ENCODE measurements around the gene SPINK8. TPM values are rescaled to one million over a fixed set of nuclear protein-coding genes. Genes with fewer than 3 reads are reported as not detected.

Gene SPINK8
- total RNA-seq, 2 donors from 2014 or later, result not detected

DNA sequence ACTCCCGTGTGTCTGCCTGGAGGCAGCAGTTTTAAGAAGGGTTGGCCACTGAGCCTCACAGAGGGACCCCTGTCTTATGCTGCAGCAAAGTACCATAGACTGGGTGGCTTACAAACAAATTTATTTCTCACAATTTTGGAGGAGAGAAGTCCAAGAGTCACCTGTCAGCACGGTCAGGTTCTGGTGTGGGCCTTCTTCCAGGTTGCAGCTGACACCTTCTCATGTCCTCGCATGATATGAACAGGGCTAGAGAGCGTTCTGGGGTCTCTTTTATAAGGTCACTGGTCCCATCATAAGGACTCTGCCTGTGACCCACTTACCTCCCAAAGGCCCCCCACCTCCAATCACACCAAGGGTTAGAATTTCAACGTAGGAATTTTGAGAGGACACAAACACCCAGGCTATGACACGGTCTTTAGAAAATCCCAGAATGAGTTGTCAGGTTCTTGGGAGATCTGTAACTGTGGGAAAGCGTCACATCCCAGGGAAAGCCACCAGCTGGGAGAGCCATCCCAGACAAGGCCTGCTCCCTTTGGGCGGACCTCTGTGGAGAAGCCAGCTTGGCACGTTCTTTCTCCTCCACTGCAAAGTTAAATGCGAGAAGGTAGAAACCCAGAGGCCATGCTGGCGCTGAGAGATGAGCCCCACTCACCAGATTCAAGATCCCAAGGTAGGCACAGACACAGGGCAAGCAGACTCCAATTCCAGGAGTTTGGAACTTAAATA, 38.4 kb upstream of the SPINK8 start, which contains the start of gene FBXW12:
FBXW12 (plus strand) TSS at position 569 of the 726 bp plus-strand sequence. CDS start 549 bp downstream, outside the sequence.
- H3K9ac ChIP-seq (ENCODE audit: extremely low read depth, low read length, poor library complexity, severe bottlenecking), result peak within 1 kb of the TSS; percentile 6
- Mint-ChIP-seq H3K9me3 (no peaks in the 10 kb centered on the region), H3K36me3 (ENCODE audit: low read depth) (no peaks in the 10 kb centered on the region), H3K27me3 (ENCODE audit: insufficient read depth) (no peaks in the 10 kb centered on the region), H3K27ac (peak within 1 kb of the TSS; percentile 35), H3K4me1 (peaks cover 33% of the 10 kb centered on the region), H3K4me3 (no peak within 1 kb of the TSS)
- H3K4me3 ChIP-seq (ENCODE audit: low read length), result peak within 1 kb of the TSS; percentile 52
- H3K4me1 ChIP-seq (ENCODE audit: control insufficient read depth, insufficient read depth, low read length), result peaks cover 23% of the 10 kb centered on the region
- no peaks in the 10 kb centered on the region for H3K9me3 ChIP-seq (ENCODE audit: control insufficient read depth, low read length)
- H3K27ac ChIP-seq (ENCODE audit: low read depth, low read length), result no peak within 1 kb of the TSS
- no peak for DNase-seq
- TF ChIP-seq CTCF (conservative IDR thresholded peaks at IDR 0.05), result no peak
- no peaks in the 10 kb centered on the region for H3K36me3 ChIP-seq (ENCODE audit: control insufficient read depth, insufficient read depth, low read length)
- H3K27me3 ChIP-seq (ENCODE audit: control insufficient read depth, insufficient read depth, low read length, poor library complexity, severe bottlenecking), result no peaks in the 10 kb centered on the region
- WGBS, 2 experiments (ENCODE audit: insufficient coverage in 1 of 2, insufficient read length in 1 of 2), result 92 to 96% methylated on average over 10 to 11 of the region's 11 CpGs

- Histone ChIP-seq H3K9ac (ENCODE audit: extremely low read depth, low read length, poor library complexity, severe bottlenecking) (no peak overlapping the region), H3K4me1 (ENCODE audit: control insufficient read depth, insufficient read depth, low read length) (peaks cover 23% of the 10 kb centered on the region), H3K36me3 (ENCODE audit: control insufficient read depth, insufficient read depth, low read length) (no peaks in the 10 kb centered on the region), H3K27ac (ENCODE audit: low read depth, low read length) (no peak overlapping the region), H3K27me3 (ENCODE audit: control insufficient read depth, insufficient read depth, low read length, poor library complexity, severe bottlenecking) (no peaks in the 10 kb centered on the region), H3K4me3 (ENCODE audit: low read length) (no peak overlapping the region), H3K9me3 (ENCODE audit: control insufficient read depth, low read length) (no peaks in the 10 kb centered on the region)
- no peaks in the 10 kb centered on the region for H3K9me3 Mint-ChIP-seq
- H3K4me3 Mint-ChIP-seq, result no peak overlapping the region
- no peak for DNase-seq
- TF ChIP-seq CTCF (conservative IDR thresholded peaks at IDR 0.05), result no peak
- no peaks in the 10 kb centered on the region for H3K36me3 Mint-ChIP-seq (ENCODE audit: low read depth)
- peaks cover 2% of the 10 kb centered on the region for H3K27me3 Mint-ChIP-seq (ENCODE audit: insufficient read depth)
- peaks cover 33% of the 10 kb centered on the region for H3K4me1 Mint-ChIP-seq
- no peak overlapping the region for H3K27ac Mint-ChIP-seq
- 82 to 86% methylated on average over 4 to 7 of the region's 7 CpGs for whole genome bisulfite sequencing, 2 experiments (ENCODE audit: insufficient coverage in 1 of 2, insufficient read length in 1 of 2)
These were observed 36.9 kb upstream of the SPINK8 start for GRCh38 chr3:48370333-48370713.

GRCh38 chr3:48369693-48370332, 36.4 kb upstream of the SPINK8 start:
- Histone ChIP-seq H3K36me3 (ENCODE audit: control insufficient read depth, insufficient read depth, low read length) (no peaks in the 10 kb centered on the region), H3K9me3 (ENCODE audit: control insufficient read depth, low read length) (peaks cover under 1% of the 10 kb centered on the region), H3K27ac (ENCODE audit: low read depth, low read length) (no peak overlapping the region), H3K4me1 (ENCODE audit: control insufficient read depth, insufficient read depth, low read length) (peaks cover 23% of the 10 kb centered on the region), H3K9ac (ENCODE audit: extremely low read depth, low read length, poor library complexity, severe bottlenecking) (no peak overlapping the region), H3K27me3 (ENCODE audit: control insufficient read depth, insufficient read depth, low read length, poor library complexity, severe bottlenecking) (no peaks in the 10 kb centered on the region), H3K4me3 (ENCODE audit: low read length) (no peak overlapping the region)
- peak; percentile 63 for DNase-seq
- no peak for TF ChIP-seq CTCF (conservative IDR thresholded peaks at IDR 0.05)
- Mint-ChIP-seq H3K27me3 (ENCODE audit: insufficient read depth) (peaks cover 2% of the 10 kb centered on the region), H3K27ac (no peak overlapping the region), H3K4me1 (peaks cover 33% of the 10 kb centered on the region), H3K36me3 (ENCODE audit: low read depth) (no peaks in the 10 kb centered on the region), H3K9me3 (no peaks in the 10 kb centered on the region), H3K4me3 (no peak overlapping the region)
- 76 to 88% methylated on average over 2 to 7 of the region's 7 CpGs for WGBS, 2 experiments (ENCODE audit: insufficient coverage in 1 of 2, insufficient read length in 1 of 2)

Data from endodermal cell (in vitro differentiated cells).